H1 (cell line): ENCODE measurements around the gene LPP. TPM values are rescaled to one million over a fixed set of nuclear protein-coding genes. Genes with fewer than 3 reads are reported as not detected.

Experiments used
- CTCF ChIA-PET: fragments of 300-600 bp; sonication (Branson Sonifier 250); formaldehyde crosslinking; loops from one replicate; lab custom pipeline; 2021; ENCODE audit not compliant: partially characterized antibody; lab: Charles Lee
- POLR2A ChIA-PET: fragments of 300-600 bp; sonication (Branson Sonifier 250); formaldehyde crosslinking; loops from one replicate; lab custom pipeline; 2021; ENCODE audit warnings: inconsistent platforms; ENCODE audit not compliant: partially characterized antibody; lab: Charles Lee
- DNase-seq, 2 experiments: peaks; one replicate each; pipeline versions ENCODE4 v3.0.0 to v3.0.0-alpha.2; 2010 to 2022; ENCODE audit warnings: low spot score in 2 of 2, low read depth in 1 of 2, mixed read lengths in 1 of 2
- FAIRE-seq: peaks from 2 replicates; lab custom pipeline; 2011; peaks lifted over from hg19 to GRCh38; lab: Jason Lieb, UNC
- H2AFZ ChIP-seq: 2 replicates; pipeline ENCODE4 v1.8.1; 2012; ENCODE audit warnings: low read length, inconsistent platforms
- H2AK5ac ChIP-seq: 2 replicates; pipeline ENCODE4 v1.6.1; 2013; ENCODE audit warnings: low read depth, low read length
- H2BK120ac ChIP-seq: replicated peaks from 2 replicates; pipeline ENCODE3; 2013; ENCODE audit warnings: low read depth, low read length, inconsistent platforms
- H2BK12ac ChIP-seq: 2 replicates; pipeline ENCODE4 v1.6.1; 2013; ENCODE audit warnings: low read depth, low read length
- H2BK15ac ChIP-seq: 2 replicates; pipeline ENCODE4 v1.6.1; 2013; ENCODE audit warnings: low read length
- H2BK20ac ChIP-seq: 2 replicates; pipeline ENCODE4 v1.6.1; 2013; ENCODE audit warnings: low read length
- H2BK5ac ChIP-seq: 2 replicates; pipeline ENCODE4 v1.6.1; 2013; ENCODE audit warnings: low read depth, low read length
- H3K14ac ChIP-seq: 2 replicates; pipeline ENCODE4 v1.6.1; 2013; ENCODE audit warnings: inconsistent platforms; ENCODE audit not compliant: insufficient read length
- H3K18ac ChIP-seq: 2 replicates; pipeline ENCODE4 v1.6.1; 2013; ENCODE audit warnings: low read length; ENCODE audit errors: extremely low read depth
- H3K23ac ChIP-seq: 2 replicates; pipeline ENCODE4 v1.6.1; 2013; ENCODE audit warnings: inconsistent platforms; ENCODE audit not compliant: insufficient read length
- H3K23me2 ChIP-seq: 2 replicates; pipeline ENCODE4 v1.6.1; 2013; ENCODE audit warnings: low read depth, low read length
- H3K27ac ChIP-seq: 2 replicates; pipeline ENCODE4 v1.6.1; 2011; ENCODE audit warnings: low read depth, low read length, inconsistent platforms
- H3K27me3 ChIP-seq, 4 experiments: replicated peaks in 1 of 4; 1 replicate in 1 of 4; 2 replicates in 3 of 4; pipeline versions ENCODE4 v1.6.1 to v1.8.1; 2011 to 2013; ENCODE audit warnings: low read length in 3 of 4, mild to moderate bottlenecking in 3 of 4, inconsistent platforms in 2 of 4, mixed read lengths in 2 of 4, moderate library complexity in 1 of 4; ENCODE audit not compliant: control insufficient read depth in 3 of 4, insufficient read depth in 3 of 4; ENCODE audit errors: extremely low read depth in 1 of 4
- H3K36me3 ChIP-seq, 4 experiments: 2 replicates each; pipeline versions ENCODE4 v1.6.1 to v1.8.1; 2011 to 2013; ENCODE audit warnings: mild to moderate bottlenecking in 4 of 4, low read length in 3 of 4, moderate library complexity in 2 of 4, control low read depth in 1 of 4, inconsistent platforms in 1 of 4; ENCODE audit not compliant: insufficient read depth in 4 of 4, control insufficient read depth in 2 of 4
- H3K4ac ChIP-seq: replicated peaks from 2 replicates; pipeline ENCODE3; 2013; ENCODE audit warnings: low read length, low read depth, mixed read lengths, inconsistent platforms; ENCODE audit not compliant: insufficient read length
- H3K4me1 ChIP-seq, 4 experiments: replicated peaks in 1 of 4; 1 replicate in 1 of 4; 2 replicates in 3 of 4; pipeline versions ENCODE4 v1.6.1 to v1.8.1; 2011 to 2013; ENCODE audit warnings: low read length in 3 of 4, inconsistent platforms in 2 of 4, mixed read lengths in 1 of 4; ENCODE audit not compliant: insufficient read depth in 4 of 4, control insufficient read depth in 3 of 4
- H3K4me2 ChIP-seq, 2 experiments: 2 replicates each; pipeline versions ENCODE4 v1.6.1 to v1.8.1; 2011 to 2013; ENCODE audit warnings: low read depth in 2 of 2, low read length in 2 of 2, control low read depth in 1 of 2, inconsistent platforms in 1 of 2, mild to moderate bottlenecking in 1 of 2; ENCODE audit not compliant: insufficient read depth in 1 of 2
- H3K4me3 ChIP-seq, 4 experiments: fragments of 200-600, 300-600 bp in 1 of 4; sonication (generic), shearing (Covaris generic), sonication (Bioruptor Twin) in 1 of 4; 2 replicates each; pipeline versions ENCODE4 v1.5.1 to v1.8.1; 2011 to 2016; ENCODE audit warnings: low read length in 4 of 4, low read depth in 3 of 4, control low read depth in 2 of 4, inconsistent platforms in 2 of 4, mild to moderate bottlenecking in 2 of 4, mixed read lengths in 1 of 4, moderate library complexity in 1 of 4; ENCODE audit not compliant: insufficient read depth in 2 of 4; ENCODE audit errors: extremely low read depth in 1 of 4
- H3K56ac ChIP-seq: replicated peaks from 2 replicates; pipeline ENCODE3; 2013; ENCODE audit warnings: low read depth, mild to moderate bottlenecking, mixed read lengths, low read length, inconsistent platforms; ENCODE audit not compliant: insufficient read length
- H3K79me1 ChIP-seq: 2 replicates; pipeline ENCODE4 v1.6.1; 2013; ENCODE audit warnings: low read depth, low read length, control low read depth
- H3K79me2 ChIP-seq, 2 experiments: 2 replicates each; pipeline versions ENCODE4 v1.6.1 to v1.8.1; 2012 to 2013; ENCODE audit warnings: low read length in 2 of 2, mild to moderate bottlenecking in 2 of 2, inconsistent platforms in 1 of 2; ENCODE audit not compliant: insufficient read depth in 2 of 2, control insufficient read depth in 1 of 2
- H3K9ac ChIP-seq, 4 experiments: replicated peaks in 1 of 4; 1 replicate in 1 of 4; 2 replicates in 3 of 4; pipeline versions ENCODE4 v1.6.1 to v1.8.1; 2011 to 2013; ENCODE audit warnings: low read depth in 3 of 4, low read length in 3 of 4, control low read depth in 2 of 4, mild to moderate bottlenecking in 2 of 4, moderate library complexity in 2 of 4, inconsistent platforms in 1 of 4; ENCODE audit errors: extremely low read depth in 1 of 4
- H3K9me3 ChIP-seq, 2 experiments: 2 replicates each; pipeline versions ENCODE4 v1.6.1 to v1.8.1; 2012 to 2013; ENCODE audit warnings: mild to moderate bottlenecking in 2 of 2, moderate library complexity in 2 of 2, control low read depth in 1 of 2, inconsistent platforms in 1 of 2, low read depth in 1 of 2, low read length in 1 of 2, mixed read lengths in 1 of 2; ENCODE audit not compliant: insufficient read depth in 2 of 2
- H4K20me1 ChIP-seq, 2 experiments: replicated peaks in 1 of 2; 2 replicates each; pipeline versions ENCODE3 to v1.8.1; 2011 to 2013; ENCODE audit warnings: inconsistent platforms in 2 of 2, low read length in 2 of 2, mild to moderate bottlenecking in 1 of 2; ENCODE audit not compliant: insufficient read depth in 2 of 2, control insufficient read depth in 1 of 2
- H4K5ac ChIP-seq: 2 replicates; pipeline ENCODE4 v1.6.1; 2013; ENCODE audit warnings: low read length, low read depth, mixed read lengths, inconsistent platforms; ENCODE audit not compliant: insufficient read length
- H4K8ac ChIP-seq: 2 replicates; pipeline ENCODE4 v1.8.0; 2013; ENCODE audit warnings: mild to moderate bottlenecking, moderate library complexity, low read length, inconsistent platforms; ENCODE audit not compliant: insufficient read depth; ENCODE audit errors: extremely low read depth
- H4K91ac ChIP-seq: replicated peaks from 2 replicates; pipeline ENCODE3; 2013; ENCODE audit warnings: low read length, mixed read lengths, inconsistent platforms; ENCODE audit not compliant: insufficient read length
- EZH2 ChIP-seq: fragments of 200-600 bp; sonication (generic); IDR thresholded peaks from 2 replicates; pipeline ENCODE4 v1.7.1; 2012; ENCODE audit warnings: low read depth, mild to moderate bottlenecking, moderate library complexity, low read length, inconsistent platforms; ENCODE audit not compliant: severe bottlenecking
- TAF7 ChIP-seq: optimal IDR thresholded peaks from 2 replicates; pipeline ENCODE3; 2011; ENCODE audit warnings: low read depth, mild to moderate bottlenecking, inconsistent platforms, low read length, moderate library complexity, borderline replicate concordance
- WGBS, 2 experiments: shearing (Covaris generic) in 1 of 2; methylation state at CpG; one replicate each; pipeline versions ENCODE4 v1.1.6 to v1.1.7; 2013 to 2015; ENCODE audit warnings: low lambda C conversion rate in 2 of 2, mixed read lengths in 2 of 2, inconsistent platforms in 1 of 2, low coverage in 1 of 2, missing lambda C conversion rate in 1 of 2; ENCODE audit not compliant: insufficient replicate concordance in 2 of 2, insufficient coverage in 1 of 2, insufficient read length in 1 of 2; ENCODE audit errors: extremely low coverage in 1 of 2, missing lambda C conversion rate in 1 of 2; 5-methylcytosine and 5-hydroxymethylcytosine counted together
- polyA plus RNA-seq, 7 experiments: library from polyadenylated mRNA; depleted of rRNA in 3 of 7; stranded (reverse) in 5 of 7; unstranded in 2 of 7; fragments of >200 nt in 5 of 7; fragments of 200-250 nt in 2 of 7; gene quantifications; 1 replicate in 5 of 7; 2 replicates in 1 of 7; 4 replicates in 1 of 7; pipeline versions ENCODE4 v1.2.1 to v1.2.3, GENCODE V29; 2011 to 2013; ENCODE audit warnings: missing spikeins in 2 of 7, mixed read lengths in 2 of 7
- total RNA-seq: library from RNA; stranded (reverse); fragmentation: NEBNext Ultra II Directional; extraction: Animal tissue kit (Norgen Biotek cat#: 25700); gene quantifications from 2 replicates; pipeline ENCODE4 v1.2.1, GENCODE V29; 2021
- TF ChIP-seq, protein P1 (sequence below), 3 experiments: IDR thresholded peaks; 1 replicate in 2 of 3; 2 replicates in 1 of 3; pipeline versions ENCODE4 v1.5.1 to v1.6.1; 2011; ENCODE audit warnings: low read length in 3 of 3, mild to moderate bottlenecking in 3 of 3, inconsistent platforms in 2 of 3, low read depth in 1 of 3, moderate library complexity in 1 of 3; ENCODE audit not compliant: insufficient read depth in 1 of 3; ENCODE audit errors: control extremely low read depth in 1 of 3

LPP gene
- total and polyA plus RNA-seq, 2 of the 8 experiments (the other 6 are each of a cell fraction or from before 2014, with no cell fraction given), result 10.0 to 53.3 TPM

DNA sequence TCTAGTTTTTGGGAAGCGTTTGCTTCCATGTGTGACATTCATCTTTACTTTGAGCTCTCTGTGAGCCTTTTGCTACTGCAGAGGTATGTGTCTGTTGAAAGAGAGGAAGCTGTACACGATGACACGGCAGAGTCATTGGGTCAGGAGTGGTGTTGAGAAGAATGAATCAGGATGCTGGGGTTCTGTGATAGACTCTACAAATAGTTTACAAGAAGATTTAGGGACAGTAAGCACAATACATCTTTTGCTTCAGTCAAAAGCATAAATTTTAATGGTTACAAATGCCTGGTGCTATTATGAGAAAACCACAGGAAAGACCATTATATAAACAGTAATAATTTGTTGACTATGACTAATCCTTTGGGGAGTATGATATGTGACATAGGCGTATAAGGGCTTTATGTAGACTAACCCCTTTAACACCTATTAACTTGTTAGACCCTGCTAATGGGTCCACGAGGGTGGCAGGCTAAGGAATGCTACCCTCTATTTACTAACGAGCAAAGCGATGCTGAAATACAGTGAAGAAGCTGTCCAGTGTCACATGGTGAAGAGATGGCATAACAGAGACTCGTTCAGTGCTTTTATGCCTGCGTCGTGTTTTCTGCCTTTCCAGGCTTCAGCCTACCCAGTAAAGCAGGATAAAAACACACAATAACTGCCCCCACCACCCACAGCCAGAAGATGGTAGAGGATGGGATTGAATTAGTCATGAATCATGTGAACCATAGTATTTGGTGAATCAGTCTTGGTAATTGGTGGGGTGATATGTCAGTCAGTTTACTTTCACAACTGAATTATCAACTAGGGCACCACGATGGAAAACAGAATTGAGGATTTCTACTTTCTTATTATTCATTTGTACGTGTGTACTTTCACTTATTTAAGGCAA is 118.8 kb downstream of the LPP start:
- H4K91ac ChIP-seq, result no peak overlapping the region
- no peaks in the 10 kb centered on the region for H3K36me3 ChIP-seq
- H3K9ac ChIP-seq, result no peak overlapping the region
- FAIRE-seq (no peak), DNase-seq (no peak)
- H3K79me1 ChIP-seq, result no peaks in the 10 kb centered on the region
- no peaks in the 10 kb centered on the region for H3K27me3 ChIP-seq
- H3K14ac ChIP-seq, result no peak overlapping the region
- WGBS, 2 experiments, result 90% methylated on average over 12 of the region's 12 CpGs; no CpG with 5 or more reads in 1 of the 2 experiments
- no peaks in the 10 kb centered on the region for H4K20me1 ChIP-seq
- no peak overlapping the region for H4K8ac ChIP-seq
- H2BK15ac ChIP-seq, result 0 out of 2 replicates have a peak overlapping the region, but pooled peaks have one; percentile 12
- H3K9me3 ChIP-seq, result no peaks in the 10 kb centered on the region
- no peak overlapping the region for H3K18ac ChIP-seq
- no peak overlapping the region for H3K56ac ChIP-seq
- H3K4me1 ChIP-seq, result peaks cover 5 to 24% (median 12%) of the 10 kb centered on the region in 4 experiments
- H2AK5ac ChIP-seq, result no peak overlapping the region
- no peak overlapping the region for H2BK5ac ChIP-seq
- H3K23ac ChIP-seq, result no peak overlapping the region
- no peak overlapping the region for H2BK120ac ChIP-seq
- no peak overlapping the region for H3K4me3 ChIP-seq
- H3K4ac ChIP-seq, result no peak overlapping the region
- no peak overlapping the region for H2AFZ ChIP-seq
- CTCF ChIA-PET, result interaction anchor here (1.2 kb wide), 1 partner anchor 11 kb away, joined by 3 read pairs; no protein-coding TSS in a partner anchor
- POLR2A ChIA-PET, result interaction anchor here (0.9 to 1.0 kb wide), 2 partner anchors 11 to 119 kb away, joined by 3 read pairs; partner anchors contain the start of gene LPP
- H3K23me2 ChIP-seq, result no peaks in the 10 kb centered on the region
- no peak overlapping the region for H3K27ac ChIP-seq
- TF ChIP-seq, protein P1, sequence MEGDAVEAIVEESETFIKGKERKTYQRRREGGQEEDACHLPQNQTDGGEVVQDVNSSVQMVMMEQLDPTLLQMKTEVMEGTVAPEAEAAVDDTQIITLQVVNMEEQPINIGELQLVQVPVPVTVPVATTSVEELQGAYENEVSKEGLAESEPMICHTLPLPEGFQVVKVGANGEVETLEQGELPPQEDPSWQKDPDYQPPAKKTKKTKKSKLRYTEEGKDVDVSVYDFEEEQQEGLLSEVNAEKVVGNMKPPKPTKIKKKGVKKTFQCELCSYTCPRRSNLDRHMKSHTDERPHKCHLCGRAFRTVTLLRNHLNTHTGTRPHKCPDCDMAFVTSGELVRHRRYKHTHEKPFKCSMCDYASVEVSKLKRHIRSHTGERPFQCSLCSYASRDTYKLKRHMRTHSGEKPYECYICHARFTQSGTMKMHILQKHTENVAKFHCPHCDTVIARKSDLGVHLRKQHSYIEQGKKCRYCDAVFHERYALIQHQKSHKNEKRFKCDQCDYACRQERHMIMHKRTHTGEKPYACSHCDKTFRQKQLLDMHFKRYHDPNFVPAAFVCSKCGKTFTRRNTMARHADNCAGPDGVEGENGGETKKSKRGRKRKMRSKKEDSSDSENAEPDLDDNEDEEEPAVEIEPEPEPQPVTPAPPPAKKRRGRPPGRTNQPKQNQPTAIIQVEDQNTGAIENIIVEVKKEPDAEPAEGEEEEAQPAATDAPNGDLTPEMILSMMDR (IDR thresholded peaks at IDR 0.05; ENCODE audit: control extremely low read depth in 1 of 3, insufficient read depth in 1 of 3, low read depth in 1 of 3, low read length in 3 of 3), result no peak
- TF ChIP-seq TAF7, result no peak
- TF ChIP-seq EZH2, result no peak
- no peak overlapping the region for H2BK12ac ChIP-seq
- H2BK20ac ChIP-seq, result no peak overlapping the region
- no peak overlapping the region for H3K4me2 ChIP-seq
- no peak overlapping the region for H4K5ac ChIP-seq
- H3K79me2 ChIP-seq, result peaks cover 0 to 10% of the 10 kb centered on the region in 2 experiments; a peak in 1 of 4 replicates
